ENCODE measurements around the gene SNUPN. TPM values are rescaled to one million over a fixed set of nuclear protein-coding genes. Genes with fewer than 3 reads are reported as not detected.

SNUPN gene
- total and polyA plus RNA-seq, 3 donors from 2014 or later = 37.0 to 97.5 (median 44.6) TPM

DNA sequence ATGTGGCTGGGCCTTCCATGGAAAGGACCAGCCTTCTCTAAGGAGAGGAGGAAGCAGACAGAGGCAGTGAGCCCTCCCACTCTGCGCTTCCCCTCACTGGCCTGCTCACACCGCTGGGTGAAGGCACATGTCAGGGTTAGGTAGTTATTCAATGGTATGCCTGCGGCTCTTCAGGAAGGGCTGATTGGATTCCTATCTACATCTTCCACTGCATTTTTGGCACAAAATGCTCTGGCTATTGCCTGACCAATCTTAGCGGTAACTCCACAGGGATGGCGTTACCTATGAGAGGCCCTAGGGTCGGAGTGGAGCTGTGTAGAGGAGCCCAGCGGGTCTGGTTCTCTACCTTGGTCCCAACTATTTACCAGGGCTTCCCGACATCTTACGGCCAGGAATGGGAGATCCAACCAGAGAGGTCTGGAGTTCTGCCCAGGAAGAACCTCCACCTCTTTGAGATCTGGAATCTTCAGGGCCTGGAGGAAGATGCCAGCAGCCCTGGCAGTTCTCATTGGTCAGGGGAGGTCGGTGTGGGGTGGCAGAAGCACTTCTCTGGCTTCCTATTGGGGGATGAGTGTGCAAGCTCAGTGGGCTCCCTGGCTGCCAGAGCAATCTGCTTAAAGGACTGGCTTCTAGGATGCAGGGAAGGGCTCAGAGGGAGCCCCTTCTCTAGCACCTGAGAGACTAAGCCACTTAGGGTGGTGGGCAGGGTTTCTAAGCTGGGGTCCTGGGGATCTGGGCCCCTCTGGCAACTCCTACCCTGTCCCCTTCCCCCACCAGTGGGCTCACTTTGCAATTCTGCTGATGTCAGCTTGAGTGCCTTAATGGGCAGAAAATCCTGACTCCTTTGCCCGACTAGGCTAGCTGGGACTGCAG, 46.4 kb upstream of the SNUPN start:
- WGBS, 2 donors = 73 to 89% methylated on average over 9 to 11 of the region's 11 CpGs
- intact Hi-C loops (cut with DNase I; ENCODE audit: low total_unique reads) = no loop called here
- Histone ChIP-seq H3K9me3 (no peaks in the 10 kb centered on the region), H3K36me3 (ENCODE audit: low read depth, missing control alignments) (no peaks in the 10 kb centered on the region), H3K27me3 (no peaks in the 10 kb centered on the region), H3K27ac (no peak overlapping the region), H3K4me3 (no peak overlapping the region), H3K4me1 (peaks cover 27% of the 10 kb centered on the region)
- TF ChIP-seq, protein P1, sequence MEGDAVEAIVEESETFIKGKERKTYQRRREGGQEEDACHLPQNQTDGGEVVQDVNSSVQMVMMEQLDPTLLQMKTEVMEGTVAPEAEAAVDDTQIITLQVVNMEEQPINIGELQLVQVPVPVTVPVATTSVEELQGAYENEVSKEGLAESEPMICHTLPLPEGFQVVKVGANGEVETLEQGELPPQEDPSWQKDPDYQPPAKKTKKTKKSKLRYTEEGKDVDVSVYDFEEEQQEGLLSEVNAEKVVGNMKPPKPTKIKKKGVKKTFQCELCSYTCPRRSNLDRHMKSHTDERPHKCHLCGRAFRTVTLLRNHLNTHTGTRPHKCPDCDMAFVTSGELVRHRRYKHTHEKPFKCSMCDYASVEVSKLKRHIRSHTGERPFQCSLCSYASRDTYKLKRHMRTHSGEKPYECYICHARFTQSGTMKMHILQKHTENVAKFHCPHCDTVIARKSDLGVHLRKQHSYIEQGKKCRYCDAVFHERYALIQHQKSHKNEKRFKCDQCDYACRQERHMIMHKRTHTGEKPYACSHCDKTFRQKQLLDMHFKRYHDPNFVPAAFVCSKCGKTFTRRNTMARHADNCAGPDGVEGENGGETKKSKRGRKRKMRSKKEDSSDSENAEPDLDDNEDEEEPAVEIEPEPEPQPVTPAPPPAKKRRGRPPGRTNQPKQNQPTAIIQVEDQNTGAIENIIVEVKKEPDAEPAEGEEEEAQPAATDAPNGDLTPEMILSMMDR (IDR thresholded peaks at IDR 0.05) = no peak
- no peak for TF ChIP-seq POLR2A (IDR thresholded peaks at IDR 0.05)
- DNase-seq = no peak

DNA sequence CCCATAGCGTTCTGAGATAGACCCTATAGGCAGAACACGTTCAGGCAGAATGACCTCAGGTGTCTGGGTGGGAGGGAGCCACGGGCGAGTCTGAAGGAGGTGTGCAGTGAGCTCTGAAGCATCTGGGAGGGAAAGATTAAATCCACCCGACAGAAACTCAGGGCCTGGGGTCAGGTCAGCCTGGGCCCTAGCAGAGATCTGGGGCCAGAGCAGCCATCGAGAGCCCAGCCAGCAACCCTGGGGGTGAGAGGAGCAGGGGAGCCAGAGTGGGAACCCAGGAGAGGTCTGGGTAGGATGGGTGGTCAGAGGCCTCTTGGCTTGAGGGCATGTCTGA, 44.3 kb upstream of the SNUPN start:
- intact Hi-C loops (cut with DNase I; ENCODE audit: low total_unique reads) = no loop called here
- no peaks in the 10 kb centered on the region for H3K36me3 ChIP-seq (ENCODE audit: low read depth, missing control alignments)
- no peak overlapping the region for H3K27ac ChIP-seq
- no peaks in the 10 kb centered on the region for H3K9me3 ChIP-seq
- peaks cover 19% of the 10 kb centered on the region for H3K4me1 ChIP-seq
- 63 to 65% methylated on average over 4 to 6 of the region's 6 CpGs for WGBS, 2 donors
- DNase-seq = no peak
- TF ChIP-seq POLR2A (IDR thresholded peaks at IDR 0.05) = no peak
- TF ChIP-seq, protein P1 (IDR thresholded peaks at IDR 0.05) = no peak
- no peaks in the 10 kb centered on the region for H3K27me3 ChIP-seq
- H3K4me3 ChIP-seq = no peak overlapping the region

DNA sequence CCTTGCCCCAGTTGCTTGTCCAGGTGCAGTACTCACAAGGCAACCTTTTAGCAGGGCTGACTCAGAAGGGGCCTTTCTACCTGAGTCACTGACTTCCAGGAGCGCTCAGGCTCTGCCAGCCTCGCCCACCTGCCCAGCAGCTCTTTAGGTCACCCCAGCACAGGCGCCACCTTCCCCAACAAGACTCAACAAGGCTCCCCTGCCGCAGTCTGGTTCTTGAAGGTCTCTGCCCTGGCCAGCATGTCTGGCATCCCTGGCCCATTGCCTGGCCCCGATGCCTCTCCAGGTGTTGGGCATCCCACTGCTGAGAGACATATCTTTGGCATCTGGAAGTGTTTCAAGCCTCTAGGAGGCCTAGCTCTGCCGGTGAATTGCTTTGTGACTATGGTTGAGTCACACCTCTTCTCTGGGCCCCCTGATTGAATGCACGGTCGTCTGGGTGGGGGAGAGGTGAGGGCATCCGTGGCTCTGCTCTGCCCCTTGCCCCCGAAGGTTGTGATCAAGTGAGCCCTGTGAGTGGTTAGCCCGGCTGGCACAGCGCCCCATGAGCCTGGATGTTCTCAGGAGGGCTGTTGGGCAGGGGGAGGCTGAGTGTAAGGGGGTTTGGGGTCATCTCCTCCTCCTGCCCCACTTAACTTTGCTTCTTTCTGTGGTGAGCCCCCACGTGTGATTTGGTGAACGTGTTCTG, 43.8 kb upstream of the SNUPN start:
- Histone ChIP-seq H3K4me1 (peaks cover 19% of the 10 kb centered on the region), H3K27ac (no peak overlapping the region), H3K4me3 (no peak overlapping the region), H3K36me3 (ENCODE audit: low read depth, missing control alignments) (no peaks in the 10 kb centered on the region), H3K9me3 (no peaks in the 10 kb centered on the region), H3K27me3 (no peaks in the 10 kb centered on the region)
- WGBS, 2 donors = 89 to 94% methylated on average over 6 to 14 of the region's 14 CpGs
- intact Hi-C loops (cut with DNase I; ENCODE audit: low total_unique reads) = no loop called here
- TF ChIP-seq, protein P1 (IDR thresholded peaks at IDR 0.05) = no peak
- no peak for TF ChIP-seq POLR2A (IDR thresholded peaks at IDR 0.05)
- DNase-seq = no peak

DNA sequence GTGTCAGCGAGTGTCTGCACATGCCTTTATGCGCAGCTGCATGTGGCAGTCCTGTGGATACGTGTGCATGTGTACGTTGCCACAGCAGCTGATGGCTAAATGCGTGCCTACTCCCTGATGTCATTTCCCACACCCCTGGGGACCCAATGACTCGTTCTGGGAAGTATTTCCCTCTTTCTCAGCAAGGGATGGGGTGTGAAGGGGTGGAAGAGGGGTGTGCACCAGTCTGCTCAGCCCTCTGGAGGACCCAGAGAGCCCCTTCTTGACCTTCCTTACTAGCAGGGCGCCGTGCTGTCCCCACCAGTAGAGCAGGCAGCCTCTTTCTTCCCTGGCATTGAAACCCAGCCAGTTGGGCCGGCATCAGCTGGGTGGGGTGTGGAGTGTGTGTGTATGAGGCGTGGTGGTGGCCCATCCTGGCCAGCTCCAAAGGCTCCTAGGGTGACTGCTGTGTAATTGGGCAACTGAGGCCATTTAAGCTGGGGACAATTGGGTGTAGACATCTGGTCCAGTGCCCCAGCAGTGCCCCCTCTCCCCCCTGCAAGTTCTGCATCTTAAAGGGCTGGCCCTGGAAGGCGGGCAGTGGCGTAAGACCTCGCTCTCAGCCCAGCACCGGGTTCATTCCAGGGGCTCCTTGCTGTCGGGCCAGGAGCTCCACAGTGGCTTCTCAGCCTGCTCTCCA, 41.4 kb upstream of the SNUPN start:
- intact Hi-C loops (cut with DNase I; ENCODE audit: low total_unique reads) = no loop called here
- H3K4me3 ChIP-seq = no peak overlapping the region
- H3K4me1 ChIP-seq = no peaks in the 10 kb centered on the region
- 86 to 93% methylated on average over 8 to 15 of the region's 15 CpGs for WGBS, 2 donors
- H3K27ac ChIP-seq = no peak overlapping the region
- no peaks in the 10 kb centered on the region for H3K27me3 ChIP-seq
- DNase-seq = no peak
- H3K36me3 ChIP-seq (ENCODE audit: low read depth, missing control alignments) = no peaks in the 10 kb centered on the region
- no peak for TF ChIP-seq POLR2A (IDR thresholded peaks at IDR 0.05)
- TF ChIP-seq, protein P1 (IDR thresholded peaks at IDR 0.05) = no peak
- no peaks in the 10 kb centered on the region for H3K9me3 ChIP-seq

Measured in testis (tissue), 3 donors.